Urothelium cell line (cell line): ENCODE results near the gene GABRG3.
A peak's percentile ranks its signal among the peaks of the same experiment; 100 is the strongest.

Source experiments
- DNase-seq: peaks from one replicate; pipeline ENCODE4 v3.0.0; 2011; ENCODE audit warnings: low spot score, mixed read lengths
- FAIRE-seq: peaks from 2 replicates; lab custom pipeline; 2011; peaks lifted over from hg19 to GRCh38; lab: Jason Lieb, UNC

Gene GABRG3

GRCh38 chr15:27454281-27455075, 483.5 kb downstream of the GABRG3 start:
- FAIRE-seq (peak; percentile 92), DNase-seq (peak; percentile 74)

GRCh38 chr15:27456807-27457206, 485.8 kb downstream of the GABRG3 start:
- DNase-seq = no peak
- no peak for FAIRE-seq

GRCh38 chr15:27457766-27458165, 486.8 kb downstream of the GABRG3 start:
- no peak for FAIRE-seq
- DNase-seq = no peak

- DNase-seq = no peak
- FAIRE-seq = no peak
Observed at GRCh38 chr15:27458345-27459084, 487.5 kb downstream of the GABRG3 start.

GRCh38 chr15:27459836-27460235, 488.9 kb downstream of the GABRG3 start:
- DNase-seq (no peak), FAIRE-seq (no peak)

GRCh38 chr15:27461181-27461580, 490.2 kb downstream of the GABRG3 start:
- no peak for DNase-seq
- FAIRE-seq = no peak

- DNase-seq (no peak), FAIRE-seq (no peak)
Observed at GRCh38 chr15:27463525-27464088, 492.6 kb downstream of the GABRG3 start.

- FAIRE-seq (no peak), DNase-seq (no peak)
Observed at GRCh38 chr15:27464941-27465612, 494.1 kb downstream of the GABRG3 start.

- DNase-seq (no peak), FAIRE-seq (no peak)
Observed at GRCh38 chr15:27466758-27467157, 495.8 kb downstream of the GABRG3 start.

- DNase-seq = no peak
- FAIRE-seq = no peak
Observed at GRCh38 chr15:27468151-27468591, 497.2 kb downstream of the GABRG3 start.

- FAIRE-seq = no peak
Observed at GRCh38 chr15:27473845-27474244, 502.9 kb downstream of the GABRG3 start.

GRCh38 chr15:27475395-27475794, 504.4 kb downstream of the GABRG3 start:
- FAIRE-seq (peak; percentile 99), DNase-seq (no peak)

More at GRCh38 chr15:27473845-27474244, 502.9 kb downstream of the GABRG3 start:
- no peak for DNase-seq

GRCh38 chr15:27479296-27480140, 508.5 kb downstream of the GABRG3 start:
- FAIRE-seq (no peak), DNase-seq (no peak)

- FAIRE-seq (no peak), DNase-seq (no peak)
Observed at GRCh38 chr15:27480141-27480530, 509.2 kb downstream of the GABRG3 start.

GRCh38 chr15:27480642-27481041, 509.7 kb downstream of the GABRG3 start:
- FAIRE-seq = no peak
- no peak for DNase-seq

GRCh38 chr15:27481768-27482167, 510.8 kb downstream of the GABRG3 start:
- FAIRE-seq (no peak), DNase-seq (no peak)

GRCh38 chr15:27482287-27482686, 511.3 kb downstream of the GABRG3 start:
- FAIRE-seq (no peak), DNase-seq (no peak)

- no peak for FAIRE-seq
Observed at GRCh38 chr15:27483124-27483523, 512.1 kb downstream of the GABRG3 start.

GRCh38 chr15:27485265-27485664, 514.3 kb downstream of the GABRG3 start:
- DNase-seq = no peak
- FAIRE-seq = no peak

More at GRCh38 chr15:27483124-27483523, 512.1 kb downstream of the GABRG3 start:
- DNase-seq = no peak

GRCh38 chr15:27486051-27486450, 515.1 kb downstream of the GABRG3 start:
- FAIRE-seq (no peak), DNase-seq (no peak)
